IMR-90 (cell line): ENCODE measurements around the gene PEX10. TPM values are rescaled to one million over a fixed set of nuclear protein-coding genes. Genes with fewer than 3 reads are reported as not detected.

ENCODE experiments used
- ATAC-seq: fragments of 200-7000 bp; cut with Tn5 transposase; 2 replicates; pipeline ENCODE4 v1.9.1; 2020; ENCODE audit warnings: low read depth, mild to moderate bottlenecking, moderate library complexity
- BruUV-seq: library from RNA; stranded (reverse); fragments of 400-500 nt; replicated peaks from 2 replicates; lab custom pipeline; 2021; lab: Mats Ljungman, UMichigan
- CTCF ChIA-PET: fragments of 300-600 bp; formaldehyde crosslinking; extraction: SDS; loops from one replicate; lab custom pipeline; 2021; ENCODE audit warnings: antibody characterized with exemption; lab: Yijun Ruan, JAX
- POLR2A ChIA-PET: fragments of 300-600 bp; sonication (Branson Sonifier 250); formaldehyde crosslinking; loops from one replicate; lab custom pipeline; 2022; ENCODE audit warnings: antibody characterized with exemption; ENCODE audit not compliant: unreplicated experiment; lab: Charles Lee
- DNase-seq: peaks from one replicate; pipeline ENCODE4 v3.0.0; 2013
- H2AFZ ChIP-seq: replicated peaks from 2 replicates; pipeline ENCODE3; 2013; ENCODE audit warnings: low read length, mild to moderate bottlenecking; ENCODE audit not compliant: poor library complexity
- H2AK5ac ChIP-seq: 2 replicates; pipeline ENCODE4 v1.6.1; 2013; ENCODE audit warnings: low read depth, low read length, inconsistent platforms
- H2AK9ac ChIP-seq: replicated peaks from 2 replicates; pipeline ENCODE3; 2013; ENCODE audit warnings: mild to moderate bottlenecking, low read depth, low read length, moderate library complexity; ENCODE audit not compliant: poor library complexity
- H2BK120ac ChIP-seq: 2 replicates; pipeline ENCODE4 v1.6.1; 2013; ENCODE audit warnings: low read depth, low read length, inconsistent platforms
- H2BK15ac ChIP-seq: 3 replicates; pipeline ENCODE4 v1.6.1; 2013; ENCODE audit warnings: low read depth, low read length, inconsistent platforms
- H2BK20ac ChIP-seq: 2 replicates; pipeline ENCODE4 v1.6.1; 2013; ENCODE audit warnings: low read depth, mild to moderate bottlenecking, inconsistent platforms, low read length, moderate library complexity
- H2BK5ac ChIP-seq: 2 replicates; pipeline ENCODE4 v1.6.1; 2013; ENCODE audit warnings: mild to moderate bottlenecking, low read depth, low read length, inconsistent platforms; ENCODE audit not compliant: poor library complexity, severe bottlenecking
- H3K14ac ChIP-seq: replicated peaks from 2 replicates; pipeline ENCODE4 v1.6.1; 2013; ENCODE audit warnings: low read depth, low read length, inconsistent platforms
- H3K18ac ChIP-seq: 2 replicates; pipeline ENCODE4 v1.6.1; 2013; ENCODE audit warnings: low read depth, low read length, control low read depth
- H3K23ac ChIP-seq: 2 replicates; pipeline ENCODE4 v1.6.1; 2013; ENCODE audit warnings: low read depth, low read length, inconsistent platforms
- H3K27ac ChIP-seq: 2 replicates; pipeline ENCODE4 v1.5.1; 2013; ENCODE audit warnings: mild to moderate bottlenecking, control low read depth, low read length; ENCODE audit not compliant: insufficient read depth
- H3K27me3 ChIP-seq: 2 replicates; pipeline ENCODE4 v1.6.1; 2013; ENCODE audit warnings: low read length; ENCODE audit not compliant: control insufficient read depth, insufficient read depth
- H3K36me3 ChIP-seq: 2 replicates; pipeline ENCODE4 v1.6.1; 2013; ENCODE audit warnings: low read length, mixed read lengths; ENCODE audit not compliant: control insufficient read depth, insufficient read depth
- H3K4ac ChIP-seq: 2 replicates; pipeline ENCODE4 v1.6.1; 2013; ENCODE audit warnings: low read depth, low read length, inconsistent platforms
- H3K4me1 ChIP-seq: 2 replicates; pipeline ENCODE4 v1.6.1; 2013; ENCODE audit warnings: low read length, mixed read lengths; ENCODE audit not compliant: control insufficient read depth, insufficient read depth
- H3K4me2 ChIP-seq: 2 replicates; pipeline ENCODE4 v1.6.1; 2013; ENCODE audit warnings: low read depth, mild to moderate bottlenecking, control low read depth, low read length, moderate library complexity
- H3K4me3 ChIP-seq: 2 replicates; pipeline ENCODE4 v1.5.1; 2013; ENCODE audit warnings: low read depth, mild to moderate bottlenecking, control low read depth, low read length, moderate library complexity; ENCODE audit not compliant: insufficient read depth
- H3K56ac ChIP-seq: 2 replicates; pipeline ENCODE4 v1.6.1; 2013; ENCODE audit warnings: low read length, inconsistent platforms; ENCODE audit not compliant: insufficient read depth; ENCODE audit errors: extremely low read depth
- H3K79me1 ChIP-seq, 2 experiments: 2 replicates each; pipeline ENCODE4 v1.6.1; 2013; ENCODE audit warnings: low read length in 2 of 2, inconsistent platforms in 1 of 2, low read depth in 1 of 2
- H3K9ac ChIP-seq: 2 replicates; pipeline ENCODE4 v1.6.1; 2013; ENCODE audit warnings: low read depth, low read length, control low read depth
- H3K9me1 ChIP-seq: 2 replicates; pipeline ENCODE4 v1.6.1; 2013; ENCODE audit warnings: low read length, inconsistent platforms; ENCODE audit not compliant: insufficient read depth
- H3K9me3 ChIP-seq: 2 replicates; pipeline ENCODE4 v1.6.1; 2013; ENCODE audit warnings: low read length; ENCODE audit not compliant: control insufficient read depth, insufficient read depth
- H4K20me1 ChIP-seq: 2 replicates; pipeline ENCODE4 v1.6.1; 2013; ENCODE audit warnings: low read length, inconsistent platforms; ENCODE audit not compliant: insufficient read depth
- H4K5ac ChIP-seq: 2 replicates; pipeline ENCODE4 v1.6.1; 2013; ENCODE audit warnings: mild to moderate bottlenecking, low read depth, low read length, control low read depth
- H4K8ac ChIP-seq, 2 experiments: 2 replicates each; pipeline ENCODE4 v1.6.1; 2013; ENCODE audit warnings: low read depth in 2 of 2, low read length in 2 of 2, control low read depth in 1 of 2, inconsistent platforms in 1 of 2
- H4K91ac ChIP-seq: 2 replicates; pipeline ENCODE4 v1.6.1; 2013; ENCODE audit warnings: low read depth, low read length, inconsistent platforms; ENCODE audit not compliant: insufficient read depth
- BHLHE40 ChIP-seq: fragments of 150-350 bp; IDR thresholded peaks from 2 replicates; pipeline ENCODE4 v1.6.1; 2016; ENCODE audit warnings: mild to moderate bottlenecking, low read depth, low read length
- CHD1 ChIP-seq: IDR thresholded peaks from 2 replicates; pipeline ENCODE4 v1.6.1; 2012; ENCODE audit warnings: low read depth, low read length, improper control_type of control experiment
- FOS ChIP-seq: fragments of 150-350 bp; IDR thresholded peaks from 2 replicates; pipeline ENCODE4 v1.6.1; 2016; ENCODE audit warnings: low read depth, low read length
- MAFK ChIP-seq: IDR thresholded peaks from 2 replicates; pipeline ENCODE4 v1.6.1; 2012; ENCODE audit warnings: low read depth, low read length, improper control_type of control experiment
- MXI1 ChIP-seq: IDR thresholded peaks from 2 replicates; pipeline ENCODE4 v1.6.1; 2012; ENCODE audit warnings: low read depth, mild to moderate bottlenecking, low read length, moderate library complexity, borderline replicate concordance
- NFE2L2 ChIP-seq: fragments of 150-350 bp; IDR thresholded peaks from 2 replicates; pipeline ENCODE4 v1.6.1; 2016; ENCODE audit warnings: low read depth, mild to moderate bottlenecking, low read length
- RAD21 ChIP-seq: IDR thresholded peaks from 2 replicates; pipeline ENCODE4 v1.6.1; 2012; ENCODE audit warnings: low read length, improper control_type of control experiment
- RCOR1 ChIP-seq: IDR thresholded peaks from 2 replicates; pipeline ENCODE4 v1.6.1; 2012; ENCODE audit warnings: mild to moderate bottlenecking, low read length, improper control_type of control experiment; ENCODE audit not compliant: insufficient replicate concordance
- SMC3 ChIP-seq: fragments of 150-350 bp; IDR thresholded peaks from 2 replicates; pipeline ENCODE4 v1.6.1; 2016; ENCODE audit warnings: low read depth, mild to moderate bottlenecking, antibody characterized with exemption, low read length, moderate library complexity
- WGBS, 2 experiments: methylation state at CpG; one replicate each; pipeline versions ENCODE4 v1.1.5 to v1.1.7; 2013; ENCODE audit warnings: missing lambda C conversion rate in 2 of 2; ENCODE audit not compliant: insufficient read length in 1 of 2; ENCODE audit errors: extremely low coverage in 2 of 2; 5-methylcytosine and 5-hydroxymethylcytosine counted together
- dilution Hi-C: fragments of 300-500 bp; cut with HindIII; formaldehyde crosslinking; loops from one replicate; pipeline ENCODE4 v1.14.3; 2018; ENCODE audit warnings: low sequenced_read_pairs; ENCODE audit not compliant: unreplicated experiment
- in situ Hi-C: fragments of 300-500 bp; cut with MboI; formaldehyde crosslinking; loops from 3 replicates; pipeline ENCODE4 v1.14.3; 2019; ENCODE audit warnings: low sequenced_read_pairs, inconsistent platforms, mixed read lengths
- intact Hi-C: fragments of 100-400 bp; cut with micrococcal nuclease; formaldehyde crosslinking; loops from 2 replicates; pipeline ENCODE4 v1.10.0; 2022
- polyA plus RNA-seq, 3 experiments: library from polyadenylated mRNA; depleted of rRNA; stranded (reverse); fragments of >200 nt; gene quantifications; 2 replicates each; pipeline ENCODE4 v1.2.3, GENCODE V29; 2012; ENCODE audit warnings: low replicate concordance in 1 of 3
- total RNA-seq: library from RNA; depleted of rRNA; stranded (reverse); fragments of >200 nt; gene quantifications from 2 replicates; pipeline ENCODE4 v1.2.3, GENCODE V29; 2012
- TF ChIP-seq, protein P1 (sequence below): conservative IDR thresholded peaks from 2 replicates; pipeline ENCODE4 v1.5.1; 2012; ENCODE audit warnings: mild to moderate bottlenecking, low read depth, low read length, improper control_type of control experiment
- TF ChIP-seq, protein P2 (sequence below): fragments of 150-350 bp; IDR thresholded peaks from 2 replicates; pipeline ENCODE4 v1.6.1; 2016; ENCODE audit warnings: low read depth, mild to moderate bottlenecking, low read length, moderate library complexity, borderline replicate concordance
- TF ChIP-seq, protein P3 (sequence below): fragments of 150-350 bp; IDR thresholded peaks from 2 replicates; pipeline ENCODE4 v1.6.1; 2017; ENCODE audit warnings: mild to moderate bottlenecking, antibody characterized with exemption, low read length, low read depth

PEX10 gene
- total and polyA plus RNA-seq, 2 of the 4 experiments (the other 2 are of a cell fraction), result 16.9 to 19.7 TPM

DNA sequence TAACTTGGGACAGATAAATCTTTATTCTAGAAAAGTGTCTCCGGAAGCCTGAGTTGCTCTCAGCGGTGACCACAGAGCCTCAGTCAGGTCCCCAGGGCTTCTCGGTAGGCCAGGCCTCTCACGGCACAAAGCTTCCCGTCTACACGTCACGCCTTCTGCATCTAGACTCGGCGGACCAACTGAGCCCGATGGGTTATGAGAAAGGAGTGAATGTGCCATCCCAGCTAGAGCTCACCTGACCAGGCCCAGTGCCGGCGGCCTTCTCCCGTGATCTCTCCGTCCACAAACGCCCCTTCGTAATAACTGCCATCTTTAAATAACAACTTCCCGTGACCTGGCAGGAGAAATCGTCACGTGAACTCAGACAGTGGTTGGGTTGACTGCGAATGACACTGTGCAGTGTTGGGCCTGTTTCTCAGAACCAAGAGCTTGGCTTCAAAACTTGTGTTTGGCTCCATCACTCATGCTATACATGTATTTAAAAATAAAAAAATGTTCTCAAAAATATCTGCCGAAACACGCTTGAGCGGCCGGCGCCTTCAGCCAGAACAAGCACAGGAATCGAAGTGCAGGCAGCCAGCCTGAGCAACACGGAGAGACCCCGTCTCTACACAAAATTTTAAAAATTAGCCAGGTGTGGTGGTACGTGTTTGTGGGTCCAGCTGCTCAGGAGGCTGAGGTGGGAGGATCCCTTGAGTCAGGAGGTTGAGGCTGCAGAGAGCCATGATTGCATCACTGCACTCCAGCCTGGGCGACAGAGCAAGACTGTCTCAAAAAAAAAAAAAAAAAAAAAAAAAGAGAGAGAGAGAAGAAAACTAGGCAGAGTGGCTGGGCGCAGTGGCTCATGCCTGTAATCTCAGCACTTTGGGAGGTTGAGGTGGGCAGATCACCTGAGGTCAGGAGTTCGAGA is 24.1 kb downstream of the PEX10 start:
- peaks cover 5% of the 10 kb centered on the region; the same call in 1 of the 2 replicates for H3K9me1 ChIP-seq
- H4K20me1 ChIP-seq, result peaks cover 12% of the 10 kb centered on the region
- H2BK5ac ChIP-seq, result no peak overlapping the region
- H2BK15ac ChIP-seq, result no peak overlapping the region
- ChIA-PET POLR2A (no interaction called here), CTCF (no interaction called here)
- TF ChIP-seq MAFK, result no peak
- TF ChIP-seq RAD21, result no peak
- TF ChIP-seq, protein P1, sequence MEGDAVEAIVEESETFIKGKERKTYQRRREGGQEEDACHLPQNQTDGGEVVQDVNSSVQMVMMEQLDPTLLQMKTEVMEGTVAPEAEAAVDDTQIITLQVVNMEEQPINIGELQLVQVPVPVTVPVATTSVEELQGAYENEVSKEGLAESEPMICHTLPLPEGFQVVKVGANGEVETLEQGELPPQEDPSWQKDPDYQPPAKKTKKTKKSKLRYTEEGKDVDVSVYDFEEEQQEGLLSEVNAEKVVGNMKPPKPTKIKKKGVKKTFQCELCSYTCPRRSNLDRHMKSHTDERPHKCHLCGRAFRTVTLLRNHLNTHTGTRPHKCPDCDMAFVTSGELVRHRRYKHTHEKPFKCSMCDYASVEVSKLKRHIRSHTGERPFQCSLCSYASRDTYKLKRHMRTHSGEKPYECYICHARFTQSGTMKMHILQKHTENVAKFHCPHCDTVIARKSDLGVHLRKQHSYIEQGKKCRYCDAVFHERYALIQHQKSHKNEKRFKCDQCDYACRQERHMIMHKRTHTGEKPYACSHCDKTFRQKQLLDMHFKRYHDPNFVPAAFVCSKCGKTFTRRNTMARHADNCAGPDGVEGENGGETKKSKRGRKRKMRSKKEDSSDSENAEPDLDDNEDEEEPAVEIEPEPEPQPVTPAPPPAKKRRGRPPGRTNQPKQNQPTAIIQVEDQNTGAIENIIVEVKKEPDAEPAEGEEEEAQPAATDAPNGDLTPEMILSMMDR, result no peak
- no peak for TF ChIP-seq CHD1
- no peak for TF ChIP-seq FOS
- TF ChIP-seq RCOR1, result no peak
- TF ChIP-seq SMC3, result no peak
- TF ChIP-seq, protein P2, sequence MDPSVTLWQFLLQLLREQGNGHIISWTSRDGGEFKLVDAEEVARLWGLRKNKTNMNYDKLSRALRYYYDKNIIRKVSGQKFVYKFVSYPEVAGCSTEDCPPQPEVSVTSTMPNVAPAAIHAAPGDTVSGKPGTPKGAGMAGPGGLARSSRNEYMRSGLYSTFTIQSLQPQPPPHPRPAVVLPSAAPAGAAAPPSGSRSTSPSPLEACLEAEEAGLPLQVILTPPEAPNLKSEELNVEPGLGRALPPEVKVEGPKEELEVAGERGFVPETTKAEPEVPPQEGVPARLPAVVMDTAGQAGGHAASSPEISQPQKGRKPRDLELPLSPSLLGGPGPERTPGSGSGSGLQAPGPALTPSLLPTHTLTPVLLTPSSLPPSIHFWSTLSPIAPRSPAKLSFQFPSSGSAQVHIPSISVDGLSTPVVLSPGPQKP, result no peak
- TF ChIP-seq, protein P3, sequence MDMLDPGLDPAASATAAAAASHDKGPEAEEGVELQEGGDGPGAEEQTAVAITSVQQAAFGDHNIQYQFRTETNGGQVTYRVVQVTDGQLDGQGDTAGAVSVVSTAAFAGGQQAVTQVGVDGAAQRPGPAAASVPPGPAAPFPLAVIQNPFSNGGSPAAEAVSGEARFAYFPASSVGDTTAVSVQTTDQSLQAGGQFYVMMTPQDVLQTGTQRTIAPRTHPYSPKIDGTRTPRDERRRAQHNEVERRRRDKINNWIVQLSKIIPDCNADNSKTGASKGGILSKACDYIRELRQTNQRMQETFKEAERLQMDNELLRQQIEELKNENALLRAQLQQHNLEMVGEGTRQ, result no peak
- TF ChIP-seq MXI1, result no peak
- no peak for TF ChIP-seq BHLHE40
- no peak for TF ChIP-seq NFE2L2
- WGBS, 2 experiments, result 94% methylated on average over 4 of the region's 32 CpGs; no CpG with 5 or more reads in 1 of the 2 experiments
- intact Hi-C loops (no loop called here), dilution Hi-C loops (no loop called here), in situ Hi-C loops (no loop called here)
- peaks cover 0 to 30% of the 10 kb centered on the region in 2 experiments; a peak in 3 of 4 replicates for H3K79me1 ChIP-seq
- ATAC-seq (no peak), DNase-seq (no peak)
- H3K9ac ChIP-seq, result no peak overlapping the region
- no peak overlapping the region for H4K91ac ChIP-seq
- BruUV-seq, result no TSS peak
- H2AFZ ChIP-seq, result no peak overlapping the region
- no peaks in the 10 kb centered on the region for H3K9me3 ChIP-seq
- H3K18ac ChIP-seq, result no peak overlapping the region
- H3K23ac ChIP-seq, result no peak overlapping the region
- H2BK20ac ChIP-seq, result no peak overlapping the region
- no peaks in the 10 kb centered on the region for H3K27me3 ChIP-seq
- no peak overlapping the region for H2AK9ac ChIP-seq
- no peak overlapping the region for H3K56ac ChIP-seq
- no peak overlapping the region for H3K4me3 ChIP-seq
- no peak overlapping the region for H2AK5ac ChIP-seq
- H3K36me3 ChIP-seq, result peaks cover 6% of the 10 kb centered on the region; the same call in 1 of the 2 replicates
- H3K4ac ChIP-seq, result no peak overlapping the region
- no peak overlapping the region for H3K27ac ChIP-seq
- no peak overlapping the region for H3K14ac ChIP-seq
- H2BK120ac ChIP-seq, result no peak overlapping the region
- H4K8ac ChIP-seq, result no peak overlapping the region
- H3K4me2 ChIP-seq, result no peak overlapping the region
- no peak overlapping the region for H4K5ac ChIP-seq
- peaks cover 5% of the 10 kb centered on the region for H3K4me1 ChIP-seq
